Measurements from ENCODE around the gene KIF1A. TPM values are rescaled to one million over a fixed set of nuclear protein-coding genes. Genes with fewer than 3 reads are reported as not detected.
A peak's percentile ranks its signal among the peaks of the same experiment; 100 is the strongest.

The KIF1A gene
- total and polyA plus RNA-seq, 2 of the 8 experiments (the other 6 are each of a cell fraction or from before 2014, with no cell fraction given) = 61.3 to 281 TPM

GRCh38 chr2:240713928-240714746 lies 105.9 kb downstream of the KIF1A start:
- no peak overlapping the region for H2BK20ac ChIP-seq (ENCODE audit: low read length)
- H4K91ac ChIP-seq (replicated peaks; ENCODE audit: insufficient read length, low read length) = no peak overlapping the region
- H3K14ac ChIP-seq (ENCODE audit: insufficient read length) = no peak overlapping the region
- no peaks in the 10 kb centered on the region for H3K9me3 ChIP-seq (ENCODE audit: insufficient read depth in 2 of 2, low read depth in 1 of 2, low read length in 1 of 2)
- FAIRE-seq (no peak), DNase-seq (ENCODE audit: low read depth in 1 of 2, low spot score in 2 of 2) (no peak)
- no peaks in the 10 kb centered on the region for H3K23me2 ChIP-seq (ENCODE audit: low read depth, low read length)
- H3K27ac ChIP-seq (ENCODE audit: low read depth, low read length) = no peak overlapping the region
- no peaks in the 10 kb centered on the region for H3K27me3 ChIP-seq (replicated peaks in 1 of 4; ENCODE audit: control insufficient read depth in 3 of 4, extremely low read depth in 1 of 4, insufficient read depth in 3 of 4, low read length in 3 of 4)
- H3K79me2 ChIP-seq (ENCODE audit: control insufficient read depth in 1 of 2, insufficient read depth in 2 of 2, low read length in 2 of 2) = no peaks in the 10 kb centered on the region
- H3K18ac ChIP-seq (ENCODE audit: extremely low read depth, low read length) = no peak overlapping the region
- H4K8ac ChIP-seq (ENCODE audit: extremely low read depth, insufficient read depth, low read length) = peak overlapping the region; percentile 14; the same call in 1 of the 2 replicates
- no peak overlapping the region for H2AFZ ChIP-seq (ENCODE audit: low read length)
- no peak overlapping the region for H3K4me2 ChIP-seq (ENCODE audit: insufficient read depth in 1 of 2, low read depth in 2 of 2, low read length in 2 of 2)
- no peak overlapping the region for H4K5ac ChIP-seq (ENCODE audit: insufficient read length, low read depth, low read length)
- WGBS, 2 experiments (ENCODE audit: extremely low coverage in 1 of 2, insufficient coverage in 1 of 2, insufficient read length in 1 of 2, insufficient replicate concordance in 2 of 2, low coverage in 1 of 2, low lambda C conversion rate in 2 of 2, missing lambda C conversion rate in 1 of 2) = 92% methylated on average over 24 of the region's 26 CpGs; no CpG with 5 or more reads in 1 of the 2 experiments
- H2BK5ac ChIP-seq (ENCODE audit: low read depth, low read length) = no peak overlapping the region
- H3K4ac ChIP-seq (replicated peaks; ENCODE audit: insufficient read length, low read depth, low read length) = no peak overlapping the region
- CTCF ChIA-PET (ENCODE audit: partially characterized antibody) = interaction anchor here (0.9 to 1.7 kb wide), 4 partner anchors 10 to 238 kb away, joined by 3 to 7 read pairs (median 3); no protein-coding TSS in a partner anchor
- H2BK12ac ChIP-seq (ENCODE audit: low read depth, low read length) = no peak overlapping the region
- H4K20me1 ChIP-seq (replicated peaks in 1 of 2; ENCODE audit: control insufficient read depth in 1 of 2, insufficient read depth in 2 of 2, low read length in 2 of 2) = peaks cover 9 to 15% of the 10 kb centered on the region in 2 experiments
- H3K79me1 ChIP-seq (ENCODE audit: low read depth, low read length) = no peaks in the 10 kb centered on the region
- H3K9ac ChIP-seq (replicated peaks in 1 of 4; ENCODE audit: extremely low read depth in 1 of 4, low read depth in 3 of 4, low read length in 3 of 4) = no peak overlapping the region
- no peak overlapping the region for H3K23ac ChIP-seq (ENCODE audit: insufficient read length)
- no peak overlapping the region for H2AK5ac ChIP-seq (ENCODE audit: low read depth, low read length)
- no peaks in the 10 kb centered on the region; a peak in 1 of 7 replicates for H3K4me1 ChIP-seq (replicated peaks in 1 of 4; ENCODE audit: control insufficient read depth in 3 of 4, insufficient read depth in 4 of 4, low read length in 3 of 4)
- POLR2A ChIA-PET (ENCODE audit: partially characterized antibody) = interaction anchor here (1.3 to 3.4 kb wide), 10 partner anchors 11 to 94 kb away, joined by 3 to 19 read pairs (median 6); no protein-coding TSS in a partner anchor
- no peak overlapping the region for H2BK15ac ChIP-seq (ENCODE audit: low read length)
- no peak overlapping the region for H3K56ac ChIP-seq (replicated peaks; ENCODE audit: insufficient read length, low read depth, low read length)
- peaks cover 8 to 33% (median 17%) of the 10 kb centered on the region in 4 experiments for H3K36me3 ChIP-seq (ENCODE audit: control insufficient read depth in 2 of 4, insufficient read depth in 4 of 4, low read length in 3 of 4)
- no peak overlapping the region for H2BK120ac ChIP-seq (replicated peaks; ENCODE audit: low read depth, low read length)
- no peak overlapping the region for H3K4me3 ChIP-seq (ENCODE audit: extremely low read depth in 1 of 4, insufficient read depth in 2 of 4, low read depth in 3 of 4, low read length in 4 of 4)
- TF ChIP-seq GTF2F1 (IDR thresholded peaks at IDR 0.05; ENCODE audit: borderline replicate concordance, low read depth, low read length) (no peak), BACH1 (IDR thresholded peaks at IDR 0.05; ENCODE audit: low read length) (no peak)
